A673 (cell line): ENCODE results near the gene IRF2. TPM values are rescaled to one million over a fixed set of nuclear protein-coding genes. Genes with fewer than 3 reads are reported as not detected.

Experiments used
- BruUV-seq: library from RNA; stranded (reverse); fragments of 400-500 nt; replicated peaks from 2 replicates; lab custom pipeline; 2021; lab: Mats Ljungman, UMichigan
- CTCF ChIA-PET: fragments of 300-600 bp; sonication (Branson Sonifier 250); formaldehyde crosslinking; loops from one replicate; lab custom pipeline; 2022; ENCODE audit warnings: antibody characterized with exemption; lab: Charles Lee
- POLR2A ChIA-PET: fragments of 300-600 bp; sonication (Branson Sonifier 250); formaldehyde crosslinking; loops from one replicate; lab custom pipeline; 2022; ENCODE audit warnings: antibody characterized with exemption; ENCODE audit not compliant: low non-redundant PET; lab: Charles Lee
- DNase-seq: peaks from one replicate; pipeline ENCODE4 v3.0.0-alpha.2; 2015; ENCODE audit warnings: low spot score
- H3K27ac ChIP-seq: fragments of 200-600 bp; sonication (generic); 2 replicates; pipeline ENCODE4 v1.5.1; 2016; ENCODE audit warnings: mixed run types, low read depth, mild to moderate bottlenecking, mixed read lengths, antibody characterized with exemption, low read length; ENCODE audit not compliant: poor library complexity, severe bottlenecking
- H3K27me3 ChIP-seq: fragments of 200-600 bp; sonication (generic); replicated peaks from 2 replicates; pipeline ENCODE4 v1.6.1; 2017; ENCODE audit warnings: mixed run types, low read depth, mild to moderate bottlenecking, mixed read lengths, antibody characterized with exemption, low read length; ENCODE audit not compliant: insufficient read depth, poor library complexity
- H3K36me3 ChIP-seq: fragments of 200-600 bp; sonication (generic); 2 replicates; pipeline ENCODE4 v1.6.1; 2016; ENCODE audit warnings: mixed run types, mild to moderate bottlenecking, mixed read lengths, antibody characterized with exemption, low read length; ENCODE audit not compliant: insufficient read depth, poor library complexity, severe bottlenecking
- H3K4me1 ChIP-seq: fragments of 200-600 bp; sonication (generic); 2 replicates; pipeline ENCODE4 v1.6.1; 2017; ENCODE audit warnings: mixed run types, mild to moderate bottlenecking, mixed read lengths, antibody characterized with exemption, low read length; ENCODE audit not compliant: insufficient read depth, poor library complexity, severe bottlenecking
- H3K4me3 ChIP-seq: fragments of 200-600 bp; sonication (generic); 2 replicates; pipeline ENCODE4 v1.5.1; 2016; ENCODE audit warnings: low read depth, mixed run types, mild to moderate bottlenecking, mixed read lengths, low read length; ENCODE audit not compliant: poor library complexity, severe bottlenecking
- H3K9me3 ChIP-seq: fragments of 200-600 bp; sonication (generic); 2 replicates; pipeline ENCODE4 v1.6.1; 2016; ENCODE audit warnings: mixed run types, low read depth, mild to moderate bottlenecking, mixed read lengths, antibody characterized with exemption, low read length; ENCODE audit not compliant: poor library complexity, severe bottlenecking
- CTCF ChIP-seq: fragments of 300-800, 200-600 bp; sonication (generic); conservative IDR thresholded peaks from 2 replicates; pipeline ENCODE4 v1.5.1; 2017; ENCODE audit warnings: low read depth, mild to moderate bottlenecking, antibody characterized with exemption, low read length, moderate library complexity, mixed read lengths
- EZH2 ChIP-seq: fragments of 200-600 bp; sonication (generic); IDR thresholded peaks from 2 replicates; pipeline ENCODE4 v1.6.1; 2017; ENCODE audit warnings: borderline replicate concordance, low read depth, mild to moderate bottlenecking, mixed read lengths, antibody characterized with exemption, low read length; ENCODE audit not compliant: poor library complexity, severe bottlenecking
- intact Hi-C: fragments of 100-400 bp; cut with micrococcal nuclease; formaldehyde crosslinking; loops from one replicate; pipeline ENCODE4 v1.10.0; 2022; ENCODE audit not compliant: unreplicated experiment
- total RNA-seq: library from RNA; stranded (reverse); gene quantifications from 2 replicates; pipeline ENCODE4 v1.2.3, GENCODE V29; 2021

Gene IRF2
- total RNA-seq, 1 experiment from 2014 or later: 28.2 TPM

DNA sequence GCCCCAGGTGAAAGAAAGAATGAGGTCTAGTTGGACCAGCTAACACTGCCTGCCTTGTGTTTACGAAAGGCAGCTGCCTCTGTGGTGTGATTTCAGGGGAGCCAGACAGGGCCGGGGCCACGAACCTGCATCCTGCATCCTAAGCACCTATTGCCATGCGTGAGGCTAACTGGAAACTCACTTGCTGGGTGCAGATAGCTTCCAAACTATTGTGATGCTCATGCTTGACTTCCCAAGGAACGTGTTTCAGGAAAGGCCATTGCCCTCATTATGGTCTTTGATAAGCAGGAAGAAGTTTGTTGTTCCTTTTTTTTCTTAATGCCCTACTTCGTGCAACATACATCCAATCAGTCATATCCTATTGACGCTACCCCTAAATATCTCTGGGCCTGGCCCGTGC is 2.3 kb upstream of the IRF2 start:
- no peaks in the 10 kb centered on the region for H3K36me3 ChIP-seq
- H3K9me3 ChIP-seq: no peaks in the 10 kb centered on the region
- BruUV-seq: no TSS peak
- TF ChIP-seq CTCF (no peak), EZH2 (no peak)
- intact Hi-C loops: no loop called here
- ChIA-PET CTCF (no interaction called here), POLR2A (no interaction called here)
- no peaks in the 10 kb centered on the region for H3K4me1 ChIP-seq
- no peak overlapping the region for H3K27ac ChIP-seq
- no peaks in the 10 kb centered on the region for H3K27me3 ChIP-seq
- H3K4me3 ChIP-seq: no peak overlapping the region
- DNase-seq: no peak

GRCh38 chr4:184475498-184475897 is 1.1 kb upstream of the IRF2 start:
- peak overlapping the region; percentile 91 for H3K4me3 ChIP-seq
- intact Hi-C loops: loop anchor here (2.0 kb wide), 2 partner anchors 63 to 173 kb away; partner anchors contain the start of genes CASP3 and PRIMPOL
- POLR2A ChIA-PET: no interaction called here
- DNase-seq: no peak
- BruUV-seq: no TSS peak
- CTCF ChIA-PET: interaction anchor here (0.6 kb wide), 1 partner anchor 620 kb away, joined by 3 read pairs; no protein-coding TSS in a partner anchor
- no peaks in the 10 kb centered on the region for H3K9me3 ChIP-seq
- H3K27ac ChIP-seq: peak overlapping the region; percentile 91
- H3K4me1 ChIP-seq: peaks cover 8% of the 10 kb centered on the region
- no peaks in the 10 kb centered on the region for H3K36me3 ChIP-seq
- TF ChIP-seq CTCF (no peak), EZH2 (no peak)
- H3K27me3 ChIP-seq: no peaks in the 10 kb centered on the region

DNA sequence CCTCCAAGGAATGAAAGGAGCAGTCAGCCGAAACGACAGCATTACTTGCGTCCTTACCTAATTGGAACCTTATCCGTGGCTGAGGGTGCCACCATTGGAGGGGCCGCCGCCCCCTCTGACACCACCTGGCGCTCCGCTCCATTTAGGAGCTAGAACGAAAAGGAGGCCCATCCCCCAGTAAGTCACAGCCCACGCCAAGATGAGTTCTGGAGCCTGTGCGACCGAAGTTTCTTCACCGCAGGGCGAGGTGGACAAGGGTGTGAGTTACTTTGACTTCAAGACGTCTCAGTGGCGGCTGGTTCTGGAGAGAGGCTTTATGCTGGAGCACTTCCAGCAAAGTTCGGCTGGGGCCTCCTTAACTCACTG is 729 bp upstream of the IRF2 start:
- TSS peak; percentile 82 for BruUV-seq
- Histone ChIP-seq H3K27me3 (no peaks in the 10 kb centered on the region), H3K9me3 (no peaks in the 10 kb centered on the region), H3K27ac (peak overlapping the region; percentile 91), H3K4me1 (peaks cover 8% of the 10 kb centered on the region), H3K36me3 (no peaks in the 10 kb centered on the region), H3K4me3 (peak overlapping the region; percentile 91)
- POLR2A ChIA-PET: interaction anchor here (0.6 to 1.0 kb wide), 2 partner anchors 104 to 348 kb away, joined by 3 to 11 read pairs; no protein-coding TSS in a partner anchor
- CTCF ChIA-PET: interaction anchor here (0.6 to 1.0 kb wide), 2 partner anchors 211 to 621 kb away, joined by 3 to 4 read pairs; no protein-coding TSS in a partner anchor
- TF ChIP-seq CTCF (no peak), EZH2 (no peak)
- intact Hi-C loops: loop anchor here (2.0 kb wide), 2 partner anchors 64 to 174 kb away; partner anchors contain the start of genes CASP3 and PRIMPOL
- DNase-seq: peak; percentile 41
